SH-SY5Y (cell line): Measurements from ENCODE around the gene PHLPP1.

ENCODE experiments used
- GATA2 ChIP-seq: IDR thresholded peaks from 2 replicates; pipeline ENCODE4 v1.6.1; 2011; ENCODE audit warnings: mild to moderate bottlenecking, low read depth, low read length
- GATA3 ChIP-seq: IDR thresholded peaks from 2 replicates; pipeline ENCODE4 v1.6.1; 2011; ENCODE audit warnings: low read depth, mild to moderate bottlenecking, low read length, moderate library complexity

DNA sequence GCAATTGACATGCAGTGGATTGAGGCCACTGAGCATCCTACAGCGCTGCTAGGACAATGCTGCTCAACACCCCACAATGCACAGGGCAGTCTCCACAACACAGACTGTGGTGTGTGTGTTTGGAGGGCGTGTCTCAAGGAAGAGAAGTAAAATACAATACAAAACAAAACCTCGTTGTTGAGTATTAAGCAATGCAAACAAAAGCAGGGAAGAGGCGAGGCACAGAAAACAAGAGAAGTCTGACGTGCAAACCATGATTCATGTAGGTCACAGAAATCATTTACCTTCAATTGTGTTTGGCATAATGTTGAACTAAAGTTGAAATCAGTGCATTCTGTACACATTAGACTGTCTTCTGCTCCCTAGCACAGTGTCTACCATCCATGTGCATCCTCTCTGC lies 260.9 kb downstream of the PHLPP1 start:
- no peak for TF ChIP-seq GATA2
- no peak for TF ChIP-seq GATA3
